ENCODE data around the gene CEP70. TPM values are rescaled to one million over a fixed set of nuclear protein-coding genes. Genes with fewer than 3 reads are reported as not detected.

CEP70 gene
- polyA plus RNA-seq, 2 of the 4 experiments (the other 2 are of a cell fraction), result 16.5 to 17.1 TPM

DNA sequence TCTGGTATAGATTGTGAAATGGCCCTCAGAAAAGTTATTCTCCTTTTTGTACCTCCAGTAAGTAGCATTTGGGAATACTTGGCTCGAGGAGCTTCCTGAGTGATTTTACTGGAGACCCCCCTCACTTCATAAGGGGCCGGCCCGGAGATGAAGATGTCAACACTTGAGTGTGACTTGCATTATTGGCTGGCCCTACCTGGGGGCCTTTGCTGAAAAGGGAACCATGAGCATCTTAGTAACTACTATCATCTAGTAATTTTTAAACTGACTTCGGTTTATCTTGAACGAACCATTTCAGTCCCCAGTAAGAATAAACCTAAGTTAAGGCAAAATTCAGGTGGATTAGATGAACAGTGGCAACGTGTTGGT lies 15.8 kb upstream of the CEP70 start:
- H3K4me1 ChIP-seq, result peaks cover 11% of the 10 kb centered on the region; the same call in 2 of the 3 replicates
- peak overlapping the region; percentile 99 for H3K4me2 ChIP-seq
- CTCF ChIA-PET, result interaction anchor here (0.6 to 1.5 kb wide), 2 partner anchors 306 to 326 kb away, joined by 3 to 10 read pairs; no protein-coding TSS in a partner anchor
- no peak for TF ChIP-seq RCOR1 (IDR thresholded peaks at IDR 0.05; ENCODE audit: low read depth, low read length)
- TF ChIP-seq TFCP2L1 (CRISPR knock-in tag; IDR thresholded peaks at IDR 0.05), result no peak
- no peak for TF ChIP-seq POLR2AphosphoS2 (conservative IDR thresholded peaks at IDR 0.05; ENCODE audit: low read length)
- TF ChIP-seq KDM5A (IDR thresholded peaks at IDR 0.05), result no peak
- no peak for TF ChIP-seq MAFK (IDR thresholded peaks at IDR 0.05; ENCODE audit: partially characterized antibody)
- TF ChIP-seq POLR2A (IDR thresholded peaks at IDR 0.05; ENCODE audit: low read length), result no peak
- WGBS (ENCODE audit: missing lambda C conversion rate), result 87% methylated on average over 6 of the region's 6 CpGs
- DNase-seq (ENCODE audit: low read depth in 1 of 2, low spot score in 1 of 2) (no peak), ATAC-seq (no peak), FAIRE-seq (no peak)
- no peaks in the 10 kb centered on the region for H3K9me3 ChIP-seq
- peak overlapping the region; percentile 60 for H3K4me3 ChIP-seq
- POLR2A ChIA-PET, result interaction anchor here (1.0 kb wide), 1 partner anchor 16 kb away, joined by 8 read pairs; the partner anchor contains the start of gene CEP70
- peak overlapping the region; percentile 99 to 100 for H3K27ac ChIP-seq

DNA sequence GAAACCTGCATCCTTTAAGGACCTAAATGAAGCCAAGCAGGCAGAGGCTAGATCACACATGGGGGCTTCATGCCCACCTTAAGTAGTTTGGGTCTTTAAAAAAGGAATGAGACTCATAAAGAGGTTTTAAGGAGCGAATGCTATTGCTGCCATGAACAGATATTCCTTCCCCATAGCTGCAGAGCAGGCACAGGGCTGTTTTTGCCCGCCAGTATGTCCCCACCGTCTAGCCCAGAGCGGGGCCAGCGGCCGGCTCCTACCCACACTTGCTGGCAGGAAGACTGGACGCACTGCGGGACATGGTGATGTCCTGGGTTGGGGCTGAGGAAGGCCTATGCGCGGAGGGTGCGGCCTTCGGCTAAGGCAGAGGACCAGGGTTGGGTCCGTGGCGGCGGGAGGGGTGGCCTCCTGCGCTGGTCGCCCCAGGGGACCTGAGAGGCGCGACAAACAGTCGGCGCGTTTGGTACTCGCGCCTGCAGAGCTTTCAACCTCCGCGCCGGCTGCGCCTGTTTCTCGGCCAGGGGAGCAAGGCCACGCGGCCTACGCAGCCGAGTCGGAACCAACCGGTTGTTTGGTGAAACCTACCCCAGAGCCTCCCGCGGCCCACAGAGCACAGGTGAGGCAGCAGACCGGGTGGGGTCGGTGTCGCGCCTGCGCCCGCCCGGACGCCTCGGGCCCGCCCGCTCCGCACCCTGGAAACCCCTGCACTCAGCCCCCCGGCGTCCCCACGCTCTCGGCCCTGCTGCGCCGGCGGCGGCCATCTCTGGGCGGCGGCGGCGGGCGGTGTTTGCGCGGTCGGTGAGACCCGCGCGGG lies 14.5 kb upstream of the CEP70 start, which contains the start of gene FAIM:
Gene FAIM, plus strand, starts transcription at position 450 of the 814 bp plus-strand sequence. CDS start 10,956 bp downstream, outside the sequence.
- Histone ChIP-seq H3K4me2 (peak within 1 kb of the TSS; percentile 99), H3K4me1 (peaks cover 11% of the 10 kb centered on the region; the same call in 2 of the 3 replicates), H3K27ac (peak within 1 kb of the TSS; percentile 99 to 100), H3K4me3 (peak within 1 kb of the TSS; percentile 60), H3K9me3 (no peaks in the 10 kb centered on the region)
- POLR2A ChIA-PET, result interaction anchor here (0.7 to 1.3 kb wide), 3 partner anchors 15 to 307 kb away, joined by 3 to 8 read pairs (median 4); partner anchors contain the start of gene CEP70
- no peak for FAIRE-seq
- CTCF ChIA-PET, result interaction anchor here (0.6 to 3.0 kb wide), 5 partner anchors 8 to 312 kb away, joined by 3 to 16 read pairs (median 4); partner anchors contain the start of gene CEP70
- peak; percentile 89 for ATAC-seq
- WGBS (ENCODE audit: missing lambda C conversion rate), result 41% methylated on average over 5 of the region's 68 CpGs
- peak; percentile 46 to 78 for DNase-seq (ENCODE audit: low read depth in 1 of 2, low spot score in 1 of 2)
- TF ChIP-seq HOXB13 (CRISPR knock-in tag; IDR thresholded peaks at IDR 0.05; ENCODE audit: low read depth) (0 out of 2 replicates have a peak, but pooled peaks have one; percentile 27), ESRRA (IDR thresholded peaks at IDR 0.05; ENCODE audit: borderline replicate concordance, low read length) (no peak), BHLHE40 (IDR thresholded peaks at IDR 0.05; ENCODE audit: low read depth, low read length) (no peak), SMC3 (IDR thresholded peaks at IDR 0.05) (no peak), RAD21 (conservative IDR thresholded peaks at IDR 0.05 in 1 of 2, IDR thresholded peaks at IDR 0.05 in 1 of 2) (no peak), ZSCAN20 (CRISPR knock-in tag; IDR thresholded peaks at IDR 0.05) (no peak), JUN (IDR thresholded peaks at IDR 0.05) (no peak), NPAS2 (CRISPR knock-in tag; IDR thresholded peaks at IDR 0.05; ENCODE audit: borderline replicate concordance) (no peak), RCOR1 (IDR thresholded peaks at IDR 0.05; ENCODE audit: low read depth, low read length) (no peak), ZFP36 (IDR thresholded peaks at IDR 0.05; ENCODE audit: borderline replicate concordance, partially characterized antibody) (no peak), EP300 (IDR thresholded peaks at IDR 0.05) (no peak), POLR2AphosphoS2 (conservative IDR thresholded peaks at IDR 0.05; ENCODE audit: low read length) (no peak), FOXS1 (CRISPR knock-in tag; IDR thresholded peaks at IDR 0.05) (no peak), RARB (CRISPR knock-in tag; IDR thresholded peaks at IDR 0.05) (no peak), PHF8 (IDR thresholded peaks at IDR 0.05; ENCODE audit: borderline replicate concordance, low read depth) (peak; percentile 97), EHMT2 (IDR thresholded peaks at IDR 0.05; ENCODE audit: low read depth) (no peak), CBX8 (IDR thresholded peaks at IDR 0.05) (no peak), EHF (CRISPR knock-in tag; IDR thresholded peaks at IDR 0.05) (no peak)
- TF ChIP-seq, protein P1, sequence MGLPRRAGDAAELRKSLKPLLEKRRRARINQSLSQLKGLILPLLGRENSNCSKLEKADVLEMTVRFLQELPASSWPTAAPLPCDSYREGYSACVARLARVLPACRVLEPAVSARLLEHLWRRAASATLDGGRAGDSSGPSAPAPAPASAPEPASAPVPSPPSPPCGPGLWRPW (IDR thresholded peaks at IDR 0.05), result no peak
- TF ChIP-seq, protein P2, sequence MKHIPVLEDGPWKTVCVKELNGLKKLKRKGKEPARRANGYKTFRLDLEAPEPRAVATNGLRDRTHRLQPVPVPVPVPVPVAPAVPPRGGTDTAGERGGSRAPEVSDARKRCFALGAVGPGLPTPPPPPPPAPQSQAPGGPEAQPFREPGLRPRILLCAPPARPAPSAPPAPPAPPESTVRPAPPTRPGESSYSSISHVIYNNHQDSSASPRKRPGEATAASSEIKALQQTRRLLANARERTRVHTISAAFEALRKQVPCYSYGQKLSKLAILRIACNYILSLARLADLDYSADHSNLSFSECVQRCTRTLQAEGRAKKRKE (CRISPR knock-in tag; IDR thresholded peaks at IDR 0.05; ENCODE audit: low read depth), result no peak
- TF ChIP-seq, protein P3, sequence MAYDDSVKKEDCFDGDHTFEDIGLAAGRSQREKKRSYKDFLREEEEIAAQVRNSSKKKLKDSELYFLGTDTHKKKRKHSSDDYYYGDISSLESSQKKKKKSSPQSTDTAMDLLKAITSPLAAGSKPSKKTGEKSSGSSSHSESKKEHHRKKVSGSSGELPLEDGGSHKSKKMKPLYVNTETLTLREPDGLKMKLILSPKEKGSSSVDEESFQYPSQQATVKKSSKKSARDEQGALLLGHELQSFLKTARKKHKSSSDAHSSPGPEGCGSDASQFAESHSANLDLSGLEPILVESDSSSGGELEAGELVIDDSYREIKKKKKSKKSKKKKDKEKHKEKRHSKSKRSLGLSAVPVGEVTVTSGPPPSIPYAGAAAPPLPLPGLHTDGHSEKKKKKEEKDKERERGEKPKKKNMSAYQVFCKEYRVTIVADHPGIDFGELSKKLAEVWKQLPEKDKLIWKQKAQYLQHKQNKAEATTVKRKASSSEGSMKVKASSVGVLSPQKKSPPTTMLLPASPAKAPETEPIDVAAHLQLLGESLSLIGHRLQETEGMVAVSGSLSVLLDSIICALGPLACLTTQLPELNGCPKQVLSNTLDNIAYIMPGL (CRISPR knock-in tag; IDR thresholded peaks at IDR 0.05; ENCODE audit: borderline replicate concordance), result peak; percentile 83; the same call in 1 of the 2 replicates
- TF ChIP-seq, protein P4, sequence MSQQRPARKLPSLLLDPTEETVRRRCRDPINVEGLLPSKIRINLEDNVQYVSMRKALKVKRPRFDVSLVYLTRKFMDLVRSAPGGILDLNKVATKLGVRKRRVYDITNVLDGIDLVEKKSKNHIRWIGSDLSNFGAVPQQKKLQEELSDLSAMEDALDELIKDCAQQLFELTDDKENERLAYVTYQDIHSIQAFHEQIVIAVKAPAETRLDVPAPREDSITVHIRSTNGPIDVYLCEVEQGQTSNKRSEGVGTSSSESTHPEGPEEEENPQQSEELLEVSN (IDR thresholded peaks at IDR 0.05; ENCODE audit: borderline replicate concordance, low read depth), result no peak
- TF ChIP-seq, protein P5, sequence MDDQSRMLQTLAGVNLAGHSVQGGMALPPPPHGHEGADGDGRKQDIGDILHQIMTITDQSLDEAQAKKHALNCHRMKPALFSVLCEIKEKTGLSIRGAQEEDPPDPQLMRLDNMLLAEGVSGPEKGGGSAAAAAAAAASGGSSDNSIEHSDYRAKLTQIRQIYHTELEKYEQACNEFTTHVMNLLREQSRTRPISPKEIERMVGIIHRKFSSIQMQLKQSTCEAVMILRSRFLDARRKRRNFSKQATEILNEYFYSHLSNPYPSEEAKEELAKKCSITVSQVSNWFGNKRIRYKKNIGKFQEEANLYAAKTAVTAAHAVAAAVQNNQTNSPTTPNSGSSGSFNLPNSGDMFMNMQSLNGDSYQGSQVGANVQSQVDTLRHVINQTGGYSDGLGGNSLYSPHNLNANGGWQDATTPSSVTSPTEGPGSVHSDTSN (IDR thresholded peaks at IDR 0.05), result no peak
- TF ChIP-seq, protein P6, sequence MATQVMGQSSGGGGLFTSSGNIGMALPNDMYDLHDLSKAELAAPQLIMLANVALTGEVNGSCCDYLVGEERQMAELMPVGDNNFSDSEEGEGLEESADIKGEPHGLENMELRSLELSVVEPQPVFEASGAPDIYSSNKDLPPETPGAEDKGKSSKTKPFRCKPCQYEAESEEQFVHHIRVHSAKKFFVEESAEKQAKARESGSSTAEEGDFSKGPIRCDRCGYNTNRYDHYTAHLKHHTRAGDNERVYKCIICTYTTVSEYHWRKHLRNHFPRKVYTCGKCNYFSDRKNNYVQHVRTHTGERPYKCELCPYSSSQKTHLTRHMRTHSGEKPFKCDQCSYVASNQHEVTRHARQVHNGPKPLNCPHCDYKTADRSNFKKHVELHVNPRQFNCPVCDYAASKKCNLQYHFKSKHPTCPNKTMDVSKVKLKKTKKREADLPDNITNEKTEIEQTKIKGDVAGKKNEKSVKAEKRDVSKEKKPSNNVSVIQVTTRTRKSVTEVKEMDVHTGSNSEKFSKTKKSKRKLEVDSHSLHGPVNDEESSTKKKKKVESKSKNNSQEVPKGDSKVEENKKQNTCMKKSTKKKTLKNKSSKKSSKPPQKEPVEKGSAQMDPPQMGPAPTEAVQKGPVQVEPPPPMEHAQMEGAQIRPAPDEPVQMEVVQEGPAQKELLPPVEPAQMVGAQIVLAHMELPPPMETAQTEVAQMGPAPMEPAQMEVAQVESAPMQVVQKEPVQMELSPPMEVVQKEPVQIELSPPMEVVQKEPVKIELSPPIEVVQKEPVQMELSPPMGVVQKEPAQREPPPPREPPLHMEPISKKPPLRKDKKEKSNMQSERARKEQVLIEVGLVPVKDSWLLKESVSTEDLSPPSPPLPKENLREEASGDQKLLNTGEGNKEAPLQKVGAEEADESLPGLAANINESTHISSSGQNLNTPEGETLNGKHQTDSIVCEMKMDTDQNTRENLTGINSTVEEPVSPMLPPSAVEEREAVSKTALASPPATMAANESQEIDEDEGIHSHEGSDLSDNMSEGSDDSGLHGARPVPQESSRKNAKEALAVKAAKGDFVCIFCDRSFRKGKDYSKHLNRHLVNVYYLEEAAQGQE (IDR thresholded peaks at IDR 0.05), result no peak
